A673 (cell line): Measurements from ENCODE around the gene ATF7IP2. TPM values are rescaled to one million over a fixed set of nuclear protein-coding genes. Genes with fewer than 3 reads are reported as not detected.
"Not testable (repeated sequence)": the region's sequence is repeated elsewhere in the genome, so short reads cannot be mapped to it uniquely, and the experiment has no call there.

Experiments
- BruUV-seq: library from RNA; stranded (reverse); fragments of 400-500 nt; replicated peaks from 2 replicates; lab custom pipeline; 2021; lab: Mats Ljungman, UMichigan
- CTCF ChIA-PET: fragments of 300-600 bp; sonication (Branson Sonifier 250); formaldehyde crosslinking; loops from one replicate; lab custom pipeline; 2022; ENCODE audit warnings: antibody characterized with exemption; lab: Charles Lee
- POLR2A ChIA-PET: fragments of 300-600 bp; sonication (Branson Sonifier 250); formaldehyde crosslinking; loops from one replicate; lab custom pipeline; 2022; ENCODE audit warnings: antibody characterized with exemption; ENCODE audit not compliant: low non-redundant PET; lab: Charles Lee
- DNase-seq: peaks from one replicate; pipeline ENCODE4 v3.0.0-alpha.2; 2015; ENCODE audit warnings: low spot score
- H3K27ac ChIP-seq: fragments of 200-600 bp; sonication (generic); 2 replicates; pipeline ENCODE4 v1.5.1; 2016; ENCODE audit warnings: mixed run types, low read depth, mild to moderate bottlenecking, mixed read lengths, antibody characterized with exemption, low read length; ENCODE audit not compliant: poor library complexity, severe bottlenecking
- H3K27me3 ChIP-seq: fragments of 200-600 bp; sonication (generic); replicated peaks from 2 replicates; pipeline ENCODE4 v1.6.1; 2017; ENCODE audit warnings: mixed run types, low read depth, mild to moderate bottlenecking, mixed read lengths, antibody characterized with exemption, low read length; ENCODE audit not compliant: insufficient read depth, poor library complexity
- H3K36me3 ChIP-seq: fragments of 200-600 bp; sonication (generic); 2 replicates; pipeline ENCODE4 v1.6.1; 2016; ENCODE audit warnings: mixed run types, mild to moderate bottlenecking, mixed read lengths, antibody characterized with exemption, low read length; ENCODE audit not compliant: insufficient read depth, poor library complexity, severe bottlenecking
- H3K4me1 ChIP-seq: fragments of 200-600 bp; sonication (generic); 2 replicates; pipeline ENCODE4 v1.6.1; 2017; ENCODE audit warnings: mixed run types, mild to moderate bottlenecking, mixed read lengths, antibody characterized with exemption, low read length; ENCODE audit not compliant: insufficient read depth, poor library complexity, severe bottlenecking
- H3K4me3 ChIP-seq: fragments of 200-600 bp; sonication (generic); 2 replicates; pipeline ENCODE4 v1.5.1; 2016; ENCODE audit warnings: low read depth, mixed run types, mild to moderate bottlenecking, mixed read lengths, low read length; ENCODE audit not compliant: poor library complexity, severe bottlenecking
- H3K9me3 ChIP-seq: fragments of 200-600 bp; sonication (generic); 2 replicates; pipeline ENCODE4 v1.6.1; 2016; ENCODE audit warnings: mixed run types, low read depth, mild to moderate bottlenecking, mixed read lengths, antibody characterized with exemption, low read length; ENCODE audit not compliant: poor library complexity, severe bottlenecking
- EZH2 ChIP-seq: fragments of 200-600 bp; sonication (generic); IDR thresholded peaks from 2 replicates; pipeline ENCODE4 v1.6.1; 2017; ENCODE audit warnings: borderline replicate concordance, low read depth, mild to moderate bottlenecking, mixed read lengths, antibody characterized with exemption, low read length; ENCODE audit not compliant: poor library complexity, severe bottlenecking
- intact Hi-C: fragments of 100-400 bp; cut with micrococcal nuclease; formaldehyde crosslinking; loops from one replicate; pipeline ENCODE4 v1.10.0; 2022; ENCODE audit not compliant: unreplicated experiment
- total RNA-seq: library from RNA; stranded (reverse); gene quantifications from 2 replicates; pipeline ENCODE4 v1.2.3, GENCODE V29; 2021
- TF ChIP-seq, protein P1 (sequence below): fragments of 300-800, 200-600 bp; sonication (generic); conservative IDR thresholded peaks from 2 replicates; pipeline ENCODE4 v1.5.1; 2017; ENCODE audit warnings: low read depth, mild to moderate bottlenecking, antibody characterized with exemption, low read length, moderate library complexity, mixed read lengths

ATF7IP2 gene
- total RNA-seq, 1 experiment from 2014 or later = 20.9 TPM

GRCh38 chr16:10362077-10362863, 23.6 kb upstream of the ATF7IP2 start:
- Histone ChIP-seq H3K4me3 (no peak overlapping the region), H3K9me3 (no peaks in the 10 kb centered on the region), H3K27me3 (peaks cover 14% of the 10 kb centered on the region), H3K4me1 (no peaks in the 10 kb centered on the region), H3K27ac (no peak overlapping the region), H3K36me3 (no peaks in the 10 kb centered on the region)
- intact Hi-C loops = no loop called here
- CTCF ChIA-PET = no interaction called here
- POLR2A ChIA-PET = no interaction called here
- no TSS peak for BruUV-seq
- no peak for DNase-seq
- no peak for TF ChIP-seq EZH2
- TF ChIP-seq, protein P1, sequence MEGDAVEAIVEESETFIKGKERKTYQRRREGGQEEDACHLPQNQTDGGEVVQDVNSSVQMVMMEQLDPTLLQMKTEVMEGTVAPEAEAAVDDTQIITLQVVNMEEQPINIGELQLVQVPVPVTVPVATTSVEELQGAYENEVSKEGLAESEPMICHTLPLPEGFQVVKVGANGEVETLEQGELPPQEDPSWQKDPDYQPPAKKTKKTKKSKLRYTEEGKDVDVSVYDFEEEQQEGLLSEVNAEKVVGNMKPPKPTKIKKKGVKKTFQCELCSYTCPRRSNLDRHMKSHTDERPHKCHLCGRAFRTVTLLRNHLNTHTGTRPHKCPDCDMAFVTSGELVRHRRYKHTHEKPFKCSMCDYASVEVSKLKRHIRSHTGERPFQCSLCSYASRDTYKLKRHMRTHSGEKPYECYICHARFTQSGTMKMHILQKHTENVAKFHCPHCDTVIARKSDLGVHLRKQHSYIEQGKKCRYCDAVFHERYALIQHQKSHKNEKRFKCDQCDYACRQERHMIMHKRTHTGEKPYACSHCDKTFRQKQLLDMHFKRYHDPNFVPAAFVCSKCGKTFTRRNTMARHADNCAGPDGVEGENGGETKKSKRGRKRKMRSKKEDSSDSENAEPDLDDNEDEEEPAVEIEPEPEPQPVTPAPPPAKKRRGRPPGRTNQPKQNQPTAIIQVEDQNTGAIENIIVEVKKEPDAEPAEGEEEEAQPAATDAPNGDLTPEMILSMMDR = no peak

DNA sequence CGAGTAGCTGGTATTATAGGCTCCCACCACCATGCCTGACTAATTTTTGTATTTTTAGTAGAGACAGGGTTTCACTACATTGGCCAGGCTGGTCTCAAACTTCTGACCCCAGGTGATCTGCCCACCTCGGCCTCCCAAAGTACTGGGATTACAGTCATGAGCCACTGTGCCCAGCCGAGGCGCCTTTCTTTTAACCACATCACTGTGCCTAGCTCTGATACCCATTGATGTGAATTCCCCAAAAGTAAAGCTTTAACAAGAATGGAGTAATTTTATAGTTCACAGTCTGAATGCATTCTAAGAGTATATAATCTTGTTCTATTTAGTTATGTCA, 23.0 kb upstream of the ATF7IP2 start:
- H3K9me3 ChIP-seq, H3K36me3 ChIP-seq, H3K4me3 ChIP-seq, CTCF ChIA-PET, DNase-seq, H3K4me1 ChIP-seq, BruUV-seq, intact Hi-C loops, H3K27ac ChIP-seq, POLR2A ChIA-PET: not testable (repeated sequence)
- H3K27me3 ChIP-seq = peaks cover 14% of the 10 kb centered on the region

- BruUV-seq, H3K36me3 ChIP-seq, H3K27me3 ChIP-seq, CTCF ChIA-PET, H3K9me3 ChIP-seq, intact Hi-C loops, H3K27ac ChIP-seq, DNase-seq, H3K4me3 ChIP-seq, H3K4me1 ChIP-seq, POLR2A ChIA-PET: not testable (repeated sequence)
Observed at GRCh38 chr16:10366619-10367018, 19.2 kb upstream of the ATF7IP2 start.

DNA sequence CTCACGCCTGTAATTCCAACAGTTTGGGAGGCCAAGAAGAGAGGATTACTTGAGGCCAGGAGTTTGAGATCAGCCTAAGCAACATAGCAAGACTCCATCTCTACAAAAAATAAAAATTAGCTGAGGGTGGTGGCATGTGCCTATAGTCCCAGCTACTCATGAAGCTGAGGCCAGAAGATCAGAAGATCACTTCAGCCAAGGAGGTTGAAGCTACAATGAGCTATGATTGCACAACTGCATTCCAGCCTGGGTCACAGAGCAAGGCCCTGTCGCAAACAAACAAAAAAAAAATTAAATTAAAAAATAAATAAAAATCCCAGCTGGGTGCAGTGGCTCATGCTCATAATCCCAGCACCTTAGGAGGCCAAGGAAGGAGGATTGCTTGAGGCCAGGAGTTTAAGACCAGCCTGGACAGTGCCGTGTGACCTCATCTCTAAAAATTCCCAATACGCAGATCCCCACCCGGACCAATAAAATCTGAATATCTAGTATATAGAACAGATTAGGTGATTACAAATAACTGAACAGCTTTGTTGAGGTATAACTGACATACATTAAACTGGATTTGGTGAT, 18.2 kb upstream of the ATF7IP2 start:
- no peak for DNase-seq
- ChIA-PET CTCF (no interaction called here), POLR2A (no interaction called here)
- Histone ChIP-seq H3K4me1 (no peaks in the 10 kb centered on the region), H3K4me3 (no peak overlapping the region), H3K27me3 (no peaks in the 10 kb centered on the region), H3K36me3 (no peaks in the 10 kb centered on the region), H3K27ac (no peak overlapping the region), H3K9me3 (no peaks in the 10 kb centered on the region)
- TF ChIP-seq EZH2 = no peak
- TF ChIP-seq, protein P1 = no peak
- no TSS peak for BruUV-seq
- intact Hi-C loops = no loop called here
